Neural progenitor cell (in vitro differentiated cells): ENCODE results near the gene R3HDM2. TPM values are rescaled to one million over a fixed set of nuclear protein-coding genes. Genes with fewer than 3 reads are reported as not detected.

Source experiments
- DNase-seq: peaks from one replicate; pipeline ENCODE4 v3.0.0-alpha.2; 2016; ENCODE audit warnings: low spot score
- H2AFZ ChIP-seq: fragments of 200-600 bp; sonication (generic); replicated peaks from 2 replicates; pipeline ENCODE4 v1.6.1; 2016; ENCODE audit warnings: antibody characterized with exemption
- H3F3A ChIP-seq: fragments of 200-600 bp; sonication (generic); 2 replicates; pipeline ENCODE4 v1.6.1; 2016; ENCODE audit warnings: antibody characterized with exemption, low read depth
- H3K27ac ChIP-seq: fragments of 200-600 bp; sonication (generic); 2 replicates; pipeline ENCODE4 v1.5.1; 2016; ENCODE audit warnings: mild to moderate bottlenecking
- H3K27me3 ChIP-seq: fragments of 200-600 bp; sonication (generic); 2 replicates; pipeline ENCODE4 v1.6.1; 2016; ENCODE audit warnings: mild to moderate bottlenecking, moderate library complexity
- H3K36me3 ChIP-seq: fragments of 200-600 bp; sonication (generic); 2 replicates; pipeline ENCODE4 v1.5.1; 2016
- H3K4me1 ChIP-seq: fragments of 200-600 bp; sonication (generic); 2 replicates; pipeline ENCODE4 v1.6.1; 2016; ENCODE audit warnings: mixed run types
- H3K4me2 ChIP-seq: fragments of 200-600 bp; sonication (generic); 2 replicates; pipeline ENCODE4 v1.6.1; 2016
- H3K4me3 ChIP-seq: fragments of 200-600 bp; sonication (generic); 2 replicates; pipeline ENCODE4 v1.5.1; 2016
- H3K79me2 ChIP-seq: fragments of 200-600 bp; sonication (generic); 2 replicates; pipeline ENCODE4 v1.6.1; 2016; ENCODE audit warnings: low read depth
- H3K9ac ChIP-seq: fragments of 200-600 bp; sonication (generic); 2 replicates; pipeline ENCODE4 v1.6.1; 2016
- H3K9me3 ChIP-seq: fragments of 200-600 bp; sonication (generic); 2 replicates; pipeline ENCODE4 v1.5.1; 2016; ENCODE audit warnings: low read depth
- H4K20me1 ChIP-seq: fragments of 200-600 bp; sonication (generic); 2 replicates; pipeline ENCODE4 v1.6.1; 2016; ENCODE audit warnings: low read depth
- H3K27ac Mint-ChIP-seq: 3 replicates; pipeline ENCODE4 v1.8.0; 2021; ENCODE audit warnings: mixed read lengths
- H3K27me3 Mint-ChIP-seq: 2 replicates; pipeline ENCODE4 v1.8.0; 2022; ENCODE audit warnings: low read depth, mild to moderate bottlenecking, inconsistent platforms, moderate library complexity, mixed read lengths; ENCODE audit not compliant: insufficient read depth
- H3K36me3 Mint-ChIP-seq: 3 replicates; pipeline ENCODE4 v1.8.0; 2021; ENCODE audit warnings: mixed read lengths
- H3K4me1 Mint-ChIP-seq: 3 replicates; pipeline ENCODE4 v1.8.0; 2021; ENCODE audit warnings: mixed read lengths
- H3K4me3 Mint-ChIP-seq: 3 replicates; pipeline ENCODE4 v1.8.0; 2021; ENCODE audit warnings: mild to moderate bottlenecking, moderate library complexity, mixed read lengths
- H3K9me3 Mint-ChIP-seq: 3 replicates; pipeline ENCODE4 v1.8.0; 2020; ENCODE audit warnings: mixed read lengths
- EZH2 ChIP-seq: fragments of 200-600 bp; sonication (generic); IDR thresholded peaks from 2 replicates; pipeline ENCODE4 v1.6.1; 2017; ENCODE audit warnings: antibody characterized with exemption, mild to moderate bottlenecking, moderate library complexity
- EZH2phosphoT487 ChIP-seq: fragments of 200-600 bp; sonication (generic); IDR thresholded peaks from 2 replicates; pipeline ENCODE4 v1.6.1; 2017; ENCODE audit warnings: antibody characterized with exemption
- total RNA-seq: library from RNA; depleted of rRNA; stranded (reverse); fragments of >200 nt; gene quantifications from 2 replicates; pipeline ENCODE4 v1.2.3, GENCODE V29; 2015; ENCODE audit warnings: low replicate concordance
- TF ChIP-seq, protein P1 (sequence below): fragments of 200-600 bp; sonication (generic); IDR thresholded peaks from 2 replicates; pipeline ENCODE4 v1.5.1; 2017; ENCODE audit warnings: antibody characterized with exemption, mild to moderate bottlenecking

Gene R3HDM2
- total RNA-seq, 1 donor from 2014 or later: 40.0 TPM

DNA sequence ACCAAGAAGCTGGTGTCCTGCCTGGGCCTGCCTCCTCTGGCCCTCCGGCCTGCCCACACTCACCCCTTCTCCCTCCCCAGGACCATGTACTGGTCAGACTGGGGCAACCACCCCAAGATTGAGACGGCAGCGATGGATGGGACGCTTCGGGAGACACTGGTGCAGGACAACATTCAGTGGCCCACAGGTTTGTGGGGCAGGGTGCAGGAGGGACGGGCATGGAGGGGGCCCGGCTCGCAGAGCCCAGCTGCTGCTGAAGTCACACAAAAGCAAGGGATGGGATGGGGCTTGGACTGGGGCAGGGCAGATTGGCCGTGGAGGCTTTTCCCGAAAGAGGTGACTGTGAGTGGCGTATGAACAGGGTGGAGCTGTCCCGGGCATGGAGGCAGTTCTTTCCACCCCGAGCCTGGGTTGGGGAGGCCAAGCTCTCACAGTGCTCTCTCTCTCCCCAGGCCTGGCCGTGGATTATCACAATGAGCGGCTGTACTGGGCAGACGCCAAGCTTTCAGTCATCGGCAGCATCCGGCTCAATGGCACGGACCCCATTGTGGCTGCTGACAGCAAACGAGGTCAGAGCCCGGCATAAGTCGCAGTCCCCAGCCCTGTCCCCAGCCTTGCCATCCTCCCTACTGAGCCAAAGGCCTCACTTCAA, 222.1 kb downstream of the R3HDM2 start:
- no peak overlapping the region for H2AFZ ChIP-seq

DNA sequence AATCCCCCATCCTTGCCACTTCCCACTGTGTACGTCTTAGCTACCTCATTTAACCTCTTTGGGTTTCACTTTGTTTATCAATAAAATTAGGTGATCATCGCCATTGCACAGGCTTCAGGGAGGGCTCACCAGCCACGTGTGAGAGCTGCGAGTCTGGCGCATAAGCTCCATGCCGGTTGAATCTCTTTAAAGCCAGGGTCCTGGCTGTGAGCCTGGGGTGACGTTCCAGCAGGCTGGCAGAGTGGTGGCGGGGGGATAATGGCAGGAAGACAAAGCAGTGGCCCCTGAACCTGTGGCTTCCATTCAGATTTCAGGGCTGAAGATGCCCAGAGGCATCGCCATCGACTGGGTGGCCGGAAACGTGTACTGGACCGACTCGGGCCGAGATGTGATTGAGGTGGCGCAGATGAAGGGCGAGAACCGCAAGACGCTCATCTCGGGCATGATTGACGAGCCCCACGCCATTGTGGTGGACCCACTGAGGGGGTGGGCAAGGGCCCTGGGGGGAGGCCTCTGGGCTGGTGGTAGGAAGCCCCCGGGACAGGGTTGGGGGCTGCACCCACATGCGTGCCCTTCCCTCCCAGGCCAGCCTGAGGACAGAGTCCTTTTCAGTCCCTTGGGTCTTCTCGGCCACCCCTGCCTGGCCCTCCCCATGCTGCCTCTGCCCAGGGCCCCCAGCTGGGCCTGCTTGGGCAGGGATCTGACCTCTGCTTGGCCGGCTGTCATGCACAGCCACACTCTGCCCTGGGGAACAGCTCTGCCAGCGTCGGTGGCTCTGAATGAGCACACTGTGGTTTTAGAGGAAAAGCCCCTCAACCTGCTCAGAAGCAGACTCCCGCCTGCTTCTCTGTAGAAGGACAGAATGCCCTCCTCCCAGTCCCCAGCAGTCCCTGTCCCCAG, 222.9 kb downstream of the R3HDM2 start:
- no peak for DNase-seq
- Histone ChIP-seq H3K27ac (no peak overlapping the region), H2AFZ (no peak overlapping the region), H3K36me3 (no peaks in the 10 kb centered on the region), H3K79me2 (no peaks in the 10 kb centered on the region), H3K4me2 (no peak overlapping the region), H3K4me1 (no peaks in the 10 kb centered on the region), H3K4me3 (no peak overlapping the region), H4K20me1 (peaks cover 4% of the 10 kb centered on the region), H3K9ac (no peak overlapping the region), H3F3A (peaks cover 5% of the 10 kb centered on the region), H3K27me3 (no peaks in the 10 kb centered on the region), H3K9me3 (no peaks in the 10 kb centered on the region)
- TF ChIP-seq EZH2 (no peak), EZH2phosphoT487 (no peak)
- TF ChIP-seq, protein P1, sequence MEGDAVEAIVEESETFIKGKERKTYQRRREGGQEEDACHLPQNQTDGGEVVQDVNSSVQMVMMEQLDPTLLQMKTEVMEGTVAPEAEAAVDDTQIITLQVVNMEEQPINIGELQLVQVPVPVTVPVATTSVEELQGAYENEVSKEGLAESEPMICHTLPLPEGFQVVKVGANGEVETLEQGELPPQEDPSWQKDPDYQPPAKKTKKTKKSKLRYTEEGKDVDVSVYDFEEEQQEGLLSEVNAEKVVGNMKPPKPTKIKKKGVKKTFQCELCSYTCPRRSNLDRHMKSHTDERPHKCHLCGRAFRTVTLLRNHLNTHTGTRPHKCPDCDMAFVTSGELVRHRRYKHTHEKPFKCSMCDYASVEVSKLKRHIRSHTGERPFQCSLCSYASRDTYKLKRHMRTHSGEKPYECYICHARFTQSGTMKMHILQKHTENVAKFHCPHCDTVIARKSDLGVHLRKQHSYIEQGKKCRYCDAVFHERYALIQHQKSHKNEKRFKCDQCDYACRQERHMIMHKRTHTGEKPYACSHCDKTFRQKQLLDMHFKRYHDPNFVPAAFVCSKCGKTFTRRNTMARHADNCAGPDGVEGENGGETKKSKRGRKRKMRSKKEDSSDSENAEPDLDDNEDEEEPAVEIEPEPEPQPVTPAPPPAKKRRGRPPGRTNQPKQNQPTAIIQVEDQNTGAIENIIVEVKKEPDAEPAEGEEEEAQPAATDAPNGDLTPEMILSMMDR: no peak
- Mint-ChIP-seq H3K4me3 (no peak overlapping the region), H3K36me3 (peaks cover 19% of the 10 kb centered on the region), H3K4me1 (no peaks in the 10 kb centered on the region), H3K27me3 (peaks cover 2% of the 10 kb centered on the region), H3K9me3 (no peaks in the 10 kb centered on the region), H3K27ac (no peak overlapping the region)

More for the DNA sequence above, 222.1 kb downstream of the R3HDM2 start:
- Histone ChIP-seq H3F3A (peaks cover 6% of the 10 kb centered on the region), H3K4me3 (no peak overlapping the region), H3K9ac (no peak overlapping the region), H3K36me3 (no peaks in the 10 kb centered on the region), H3K4me2 (no peak overlapping the region), H3K9me3 (no peaks in the 10 kb centered on the region), H3K27me3 (peaks cover 4% of the 10 kb centered on the region), H3K79me2 (no peaks in the 10 kb centered on the region), H3K27ac (no peak overlapping the region), H4K20me1 (peaks cover 9% of the 10 kb centered on the region), H3K4me1 (peaks cover 4% of the 10 kb centered on the region)
- no peak overlapping the region for H3K27ac Mint-ChIP-seq
- no peaks in the 10 kb centered on the region for H3K9me3 Mint-ChIP-seq
- DNase-seq: no peak
- peaks cover 6% of the 10 kb centered on the region for H3K27me3 Mint-ChIP-seq
- no peak overlapping the region for H3K4me3 Mint-ChIP-seq
- H3K4me1 Mint-ChIP-seq: peaks cover 6% of the 10 kb centered on the region
- H3K36me3 Mint-ChIP-seq: peaks cover 17% of the 10 kb centered on the region
- TF ChIP-seq EZH2phosphoT487 (no peak), EZH2 (no peak)
- TF ChIP-seq, protein P1: no peak

DNA sequence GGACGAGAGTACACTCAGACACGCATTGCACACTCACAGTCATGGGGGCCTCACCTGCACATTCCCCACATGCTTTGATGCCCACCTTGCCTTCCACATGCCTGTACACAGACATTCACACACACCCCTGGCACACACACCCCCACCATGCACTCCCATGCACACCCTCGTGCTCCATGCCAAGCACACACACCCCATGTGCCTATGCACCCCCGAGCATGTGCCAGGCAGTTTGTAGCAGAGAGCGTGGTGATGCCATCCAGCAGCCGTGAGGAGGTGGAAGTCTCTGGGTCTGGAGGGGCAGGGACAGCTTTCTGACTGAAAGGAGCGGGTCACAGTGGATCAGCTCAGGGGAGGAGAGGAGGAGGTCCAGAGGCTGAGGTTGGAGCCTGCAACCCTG, 224.9 kb downstream of the R3HDM2 start:
- Histone ChIP-seq H3K4me3 (no peak overlapping the region), H3K27me3 (no peaks in the 10 kb centered on the region), H3K79me2 (no peaks in the 10 kb centered on the region), H4K20me1 (no peaks in the 10 kb centered on the region), H3K9ac (no peak overlapping the region), H2AFZ (no peak overlapping the region), H3K4me2 (no peak overlapping the region), H3K4me1 (no peaks in the 10 kb centered on the region), H3K27ac (no peak overlapping the region), H3K9me3 (no peaks in the 10 kb centered on the region), H3F3A (no peaks in the 10 kb centered on the region), H3K36me3 (no peaks in the 10 kb centered on the region)
- Mint-ChIP-seq H3K4me1 (no peaks in the 10 kb centered on the region), H3K4me3 (no peak overlapping the region), H3K36me3 (peaks cover 27% of the 10 kb centered on the region), H3K9me3 (no peaks in the 10 kb centered on the region), H3K27me3 (peaks cover 2% of the 10 kb centered on the region), H3K27ac (no peak overlapping the region)
- TF ChIP-seq, protein P1: no peak
- no peak for DNase-seq
